ENCODE data around the gene C1orf159. TPM values are rescaled to one million over a fixed set of nuclear protein-coding genes. Genes with fewer than 3 reads are reported as not detected.

Gene C1orf159
- polyA plus RNA-seq, 1 donor (not counting 4 experiments of a cell fraction or from before 2014, with no cell fraction given) = 6.1 TPM

- Histone ChIP-seq H3K79me2 (ENCODE audit: control insufficient read depth, insufficient read depth, low read length) (peaks cover 9% of the 10 kb centered on the region), H3K27me3 (ENCODE audit: control insufficient read depth, extremely low read depth, insufficient read depth, low read length) (no peaks in the 10 kb centered on the region), H2AFZ (ENCODE audit: control insufficient read depth, low read length) (no peak overlapping the region), H3K4me1 (ENCODE audit: control insufficient read depth, extremely low read depth, insufficient read depth, low read length) (no peaks in the 10 kb centered on the region), H4K20me1 (ENCODE audit: control insufficient read depth, extremely low read depth, insufficient read depth, low read length) (no peaks in the 10 kb centered on the region), H3K4me3 (ENCODE audit: control insufficient read depth in 2 of 3, extremely low read depth in 1 of 3, insufficient read depth in 2 of 3, low read depth in 1 of 3, low read length in 3 of 3) (no peak overlapping the region), H3K36me3 (ENCODE audit: control insufficient read depth in 2 of 2, extremely low read depth in 1 of 2, insufficient read depth in 2 of 2, low read length in 2 of 2) (peaks cover 0 to 3% of the 10 kb centered on the region in 2 experiments), H3K9ac (ENCODE audit: control insufficient read depth, extremely low read depth, insufficient read depth, low read length) (no peak overlapping the region), H3K27ac (ENCODE audit: control insufficient read depth, insufficient read depth, low read length) (no peak overlapping the region), H3K4me2 (ENCODE audit: control insufficient read depth, extremely low read depth, insufficient read depth, low read depth, low read length) (no peak overlapping the region), H3K9me1 (ENCODE audit: control insufficient read depth, extremely low read depth, insufficient read depth, low read length) (no peaks in the 10 kb centered on the region), H3K9me3 (ENCODE audit: control insufficient read depth, low read depth, low read length) (peaks cover 2% of the 10 kb centered on the region)
- TF ChIP-seq CTCF (optimal IDR thresholded peaks at IDR 0.05 in 1 of 3, IDR thresholded peaks at IDR 0.05 in 1 of 3, conservative IDR thresholded peaks at IDR 0.05 in 1 of 3; ENCODE audit: extremely low read depth in 1 of 3, insufficient read depth in 2 of 3, low read length in 3 of 3) (no peak), EZH2 (IDR thresholded peaks at IDR 0.05; ENCODE audit: low read length) (no peak)
- no peak for DNase-seq (ENCODE audit: low read depth, low spot score)
- no peak for FAIRE-seq
- dilution Hi-C loops (cut with MboI; ENCODE audit: extremely low pct_ligation_motif_present, low sequenced_read_pairs) = no loop called here
Measured at GRCh38 chr1:1101503-1101902, 14.4 kb downstream of the C1orf159 start.

- Histone ChIP-seq H3K27ac (ENCODE audit: control insufficient read depth, insufficient read depth, low read length) (no peak overlapping the region), H2AFZ (ENCODE audit: control insufficient read depth, low read length) (no peak overlapping the region), H3K27me3 (ENCODE audit: control insufficient read depth, extremely low read depth, insufficient read depth, low read length) (no peaks in the 10 kb centered on the region), H3K9ac (ENCODE audit: control insufficient read depth, extremely low read depth, insufficient read depth, low read length) (no peak overlapping the region), H3K9me3 (ENCODE audit: control insufficient read depth, low read depth, low read length) (peaks cover 2% of the 10 kb centered on the region), H3K79me2 (ENCODE audit: control insufficient read depth, insufficient read depth, low read length) (peaks cover 3% of the 10 kb centered on the region), H3K4me3 (ENCODE audit: control insufficient read depth in 2 of 3, extremely low read depth in 1 of 3, insufficient read depth in 2 of 3, low read depth in 1 of 3, low read length in 3 of 3) (no peak overlapping the region), H4K20me1 (ENCODE audit: control insufficient read depth, extremely low read depth, insufficient read depth, low read length) (no peaks in the 10 kb centered on the region), H3K4me2 (ENCODE audit: control insufficient read depth, extremely low read depth, insufficient read depth, low read depth, low read length) (no peak overlapping the region), H3K36me3 (ENCODE audit: control insufficient read depth in 2 of 2, extremely low read depth in 1 of 2, insufficient read depth in 2 of 2, low read length in 2 of 2) (peaks cover 0 to 3% of the 10 kb centered on the region in 2 experiments), H3K9me1 (ENCODE audit: control insufficient read depth, extremely low read depth, insufficient read depth, low read length) (no peaks in the 10 kb centered on the region), H3K4me1 (ENCODE audit: control insufficient read depth, extremely low read depth, insufficient read depth, low read length) (no peaks in the 10 kb centered on the region)
- no peak for DNase-seq (ENCODE audit: low read depth, low spot score)
- no peak for FAIRE-seq
- TF ChIP-seq CTCF (optimal IDR thresholded peaks at IDR 0.05 in 1 of 3, IDR thresholded peaks at IDR 0.05 in 1 of 3, conservative IDR thresholded peaks at IDR 0.05 in 1 of 3; ENCODE audit: extremely low read depth in 1 of 3, insufficient read depth in 2 of 3, low read length in 3 of 3) (no peak), EZH2 (IDR thresholded peaks at IDR 0.05; ENCODE audit: low read length) (no peak)
- dilution Hi-C loops (cut with MboI; ENCODE audit: extremely low pct_ligation_motif_present, low sequenced_read_pairs) = no loop called here
Measured at GRCh38 chr1:1100296-1100695, 15.6 kb downstream of the C1orf159 start.

All from keratinocyte (primary cell).